NCI-H1417 treated with DMSO at 0.1 percent for 48 hours (cell line): ENCODE results near the gene ITFG1.
A peak's percentile ranks its signal among the peaks of the same experiment; 100 is the strongest.
"Not testable (repeated sequence)": the region's sequence is repeated elsewhere in the genome, so short reads cannot be mapped to it uniquely, and the experiment has no call there.

Experiments used
- DNase-seq: peaks from one replicate; lab custom pipeline; 2025; lab: John Stamatoyannopoulos, UW

Gene ITFG1

GRCh38 chr16:47152501-47152900 lies 308.4 kb downstream of the ITFG1 start:
- not testable (repeated sequence) for DNase-seq

- no peak for DNase-seq
These were observed 310.8 kb downstream of the ITFG1 start for GRCh38 chr16:47150067-47150466.

GRCh38 chr16:47144559-47144877 lies 316.3 kb downstream of the ITFG1 start:
- DNase-seq: no peak

DNA sequence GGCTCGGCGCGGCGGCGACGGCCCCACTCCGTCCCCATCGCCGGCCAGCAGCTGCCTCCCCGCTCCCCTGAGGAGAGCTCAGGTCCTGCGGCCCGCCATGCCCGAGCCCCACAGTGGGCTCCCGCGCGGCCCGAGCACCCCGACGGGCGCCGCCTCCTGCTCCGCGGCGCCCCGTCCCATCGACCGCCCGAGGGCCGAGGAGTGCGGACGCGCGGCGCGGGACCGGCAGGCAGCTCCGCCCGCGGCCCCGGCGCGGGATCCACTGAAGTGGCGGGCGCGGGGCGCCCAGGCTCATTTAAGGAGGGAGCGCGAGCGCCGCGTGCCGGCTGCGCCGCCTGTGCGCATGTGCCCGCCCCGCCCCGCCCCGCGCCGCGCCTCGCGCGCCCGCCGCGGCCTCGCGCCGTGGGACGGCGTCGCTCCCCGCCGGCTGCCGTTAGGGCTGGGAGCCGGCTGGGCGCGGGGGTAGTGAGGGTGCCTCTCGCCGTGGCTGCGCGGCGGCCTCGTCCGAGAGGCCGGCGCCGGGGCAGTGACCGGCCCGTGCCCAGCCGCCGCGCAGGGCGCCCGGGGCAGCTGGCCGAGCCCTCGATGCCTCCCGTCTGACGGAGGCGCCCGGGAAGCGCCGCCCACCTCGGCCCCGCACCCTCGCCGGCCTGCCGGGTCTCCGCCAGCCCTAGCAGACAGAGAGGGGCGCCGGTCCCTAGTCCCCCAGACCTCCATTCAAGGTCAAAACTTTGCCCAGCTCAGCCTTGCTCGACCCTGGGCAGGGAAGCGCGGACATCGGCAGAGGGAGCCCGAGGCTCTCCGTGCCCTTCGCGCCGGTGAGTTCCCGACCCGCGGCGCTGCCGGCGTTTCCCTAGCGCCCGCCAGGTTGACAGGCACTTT lies 316.9 kb downstream of the ITFG1 start, which contains the start of gene NETO2:
Gene NETO2 (minus strand): TSS at position 269 of the 882 bp plus-strand sequence. CDS start 333 bp downstream, outside the sequence.
- DNase-seq: no peak

GRCh38 chr16:47142821-47143676 lies 317.8 kb downstream of the ITFG1 start:
- DNase-seq: no peak

- no peak for DNase-seq
These were observed 318.4 kb downstream of the ITFG1 start for GRCh38 chr16:47142486-47142820.

- peak; percentile 32 for DNase-seq
These were observed 318.9 kb downstream of the ITFG1 start for GRCh38 chr16:47141773-47142485.

- no peak for DNase-seq
These were observed 320.2 kb downstream of the ITFG1 start for GRCh38 chr16:47140686-47141085.

DNA sequence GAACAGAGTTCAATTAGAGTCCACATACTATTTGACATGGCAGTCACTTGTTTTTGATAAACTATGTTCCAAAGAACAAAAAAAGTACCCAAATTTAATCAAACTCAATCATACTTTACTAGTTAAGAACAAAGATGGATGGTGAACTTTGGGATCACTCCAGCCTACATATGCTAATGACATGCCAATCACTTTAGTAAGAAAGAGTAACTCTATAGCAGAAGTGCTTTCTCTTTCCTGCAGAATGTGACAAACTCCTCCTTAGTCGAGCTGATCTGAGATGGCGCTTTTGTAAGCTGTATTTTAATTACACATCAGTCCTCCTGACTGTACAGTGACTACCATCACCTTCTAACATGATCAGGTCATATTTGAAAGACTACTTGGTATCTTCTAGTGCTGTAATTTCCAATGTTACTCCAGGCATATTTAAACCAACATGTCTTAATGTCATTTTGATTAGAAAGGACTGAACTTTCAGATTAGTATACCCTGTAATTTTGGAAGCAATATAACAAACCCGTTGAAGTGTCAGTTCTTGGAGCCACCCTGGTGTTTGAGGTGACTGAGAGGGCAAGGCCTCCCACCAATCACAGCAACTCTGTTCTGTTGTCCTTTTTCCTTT lies 321.2 kb downstream of the ITFG1 start:
- DNase-seq: no peak

- not testable (repeated sequence) for DNase-seq
These were observed 322.9 kb downstream of the ITFG1 start for GRCh38 chr16:47137925-47138324.

DNA sequence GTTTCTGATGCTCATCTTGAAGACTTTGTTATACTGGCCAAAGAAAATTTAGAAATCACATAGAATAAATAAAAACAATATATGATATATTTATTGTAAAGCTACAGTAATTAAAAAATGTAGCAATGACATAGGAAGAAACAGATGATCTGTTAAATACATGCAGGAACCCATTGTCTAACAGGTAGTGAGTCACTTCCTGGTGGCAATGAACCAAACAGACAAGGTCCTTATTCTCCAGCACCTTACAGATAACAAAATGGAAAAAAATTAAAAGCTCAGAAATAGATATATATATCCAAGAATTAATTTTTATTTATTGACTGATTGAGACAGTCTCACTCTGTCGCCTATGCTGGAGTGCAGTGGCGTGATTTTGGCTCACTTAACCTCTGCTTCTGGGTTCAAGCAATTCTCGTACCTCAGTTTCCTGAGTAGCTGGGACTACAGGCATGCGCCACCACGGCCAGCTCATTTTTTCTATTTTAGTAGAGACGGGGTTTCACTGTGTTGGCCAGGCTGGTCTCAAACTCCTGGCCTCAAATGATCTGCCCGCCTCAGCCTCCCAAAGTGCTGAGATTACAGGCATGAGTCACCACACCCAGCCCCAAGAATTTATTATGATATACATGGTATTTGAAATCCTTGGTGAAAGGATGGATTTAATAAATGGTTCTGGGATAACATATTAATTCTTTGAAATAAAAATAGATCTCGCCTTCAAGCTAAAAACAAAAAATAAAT lies 324.6 kb downstream of the ITFG1 start:
- no peak for DNase-seq

DNA sequence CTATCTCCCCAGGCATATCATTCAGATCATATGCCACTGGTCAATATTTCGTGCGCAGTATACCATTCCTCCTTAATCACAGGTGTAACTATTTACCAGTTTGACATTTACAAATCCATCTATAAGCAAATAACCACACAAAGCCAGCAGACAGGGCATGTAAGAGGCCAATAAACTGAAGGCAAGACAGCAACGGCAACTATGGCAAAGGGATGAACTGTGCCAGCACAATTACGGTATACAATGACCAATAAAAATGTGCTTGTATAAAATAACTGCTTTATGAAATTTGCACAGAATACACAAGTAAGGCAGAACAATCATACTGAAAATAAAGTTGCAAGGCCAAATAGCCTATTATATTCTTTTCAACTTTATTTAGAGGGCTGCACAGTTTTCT lies 326.3 kb downstream of the ITFG1 start:
- DNase-seq: no peak

- DNase-seq: no peak
These were observed 328.6 kb downstream of the ITFG1 start for GRCh38 chr16:47132308-47132707.

- DNase-seq: no peak
These were observed 331.0 kb downstream of the ITFG1 start for GRCh38 chr16:47129755-47130435.

GRCh38 chr16:47127541-47127940 lies 333.3 kb downstream of the ITFG1 start:
- no peak for DNase-seq

DNA sequence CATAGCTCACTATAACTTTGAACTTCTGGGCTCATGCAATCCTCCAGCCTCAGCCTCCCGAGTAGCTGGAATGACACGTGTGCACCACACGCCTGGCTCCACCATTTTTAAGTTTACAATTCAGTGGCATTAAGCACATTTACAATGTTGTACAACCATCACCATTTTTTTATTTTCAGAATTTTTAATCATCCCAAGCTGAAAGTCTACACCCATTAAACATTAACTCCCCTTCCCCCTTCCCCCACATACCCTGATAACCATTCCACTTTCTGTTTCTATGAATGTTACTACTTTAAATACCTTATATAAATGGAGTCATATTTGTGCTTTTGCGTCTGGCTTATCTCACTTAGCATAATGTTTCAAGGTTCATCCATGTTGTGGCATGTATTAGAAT lies 335.1 kb downstream of the ITFG1 start:
- no peak for DNase-seq

- DNase-seq: no peak
These were observed 347.7 kb downstream of the ITFG1 start for GRCh38 chr16:47113130-47113529.

GRCh38 chr16:47110939-47111338 lies 349.9 kb downstream of the ITFG1 start:
- DNase-seq: no peak

GRCh38 chr16:47109361-47109760 lies 351.5 kb downstream of the ITFG1 start:
- DNase-seq: no peak
